VCaP (cell line): ENCODE data around the gene LPO.

Experiments
- H3K27ac ChIP-seq: fragments of 450-650 bp; 2 replicates; pipeline ENCODE4 v1.5.1; 2017
- TF ChIP-seq, protein P1 (sequence below): fragments of 450-650 bp; conservative IDR thresholded peaks from 2 replicates; pipeline ENCODE4 v1.5.1; 2017; ENCODE audit warnings: mild to moderate bottlenecking, moderate library complexity

The LPO gene

DNA sequence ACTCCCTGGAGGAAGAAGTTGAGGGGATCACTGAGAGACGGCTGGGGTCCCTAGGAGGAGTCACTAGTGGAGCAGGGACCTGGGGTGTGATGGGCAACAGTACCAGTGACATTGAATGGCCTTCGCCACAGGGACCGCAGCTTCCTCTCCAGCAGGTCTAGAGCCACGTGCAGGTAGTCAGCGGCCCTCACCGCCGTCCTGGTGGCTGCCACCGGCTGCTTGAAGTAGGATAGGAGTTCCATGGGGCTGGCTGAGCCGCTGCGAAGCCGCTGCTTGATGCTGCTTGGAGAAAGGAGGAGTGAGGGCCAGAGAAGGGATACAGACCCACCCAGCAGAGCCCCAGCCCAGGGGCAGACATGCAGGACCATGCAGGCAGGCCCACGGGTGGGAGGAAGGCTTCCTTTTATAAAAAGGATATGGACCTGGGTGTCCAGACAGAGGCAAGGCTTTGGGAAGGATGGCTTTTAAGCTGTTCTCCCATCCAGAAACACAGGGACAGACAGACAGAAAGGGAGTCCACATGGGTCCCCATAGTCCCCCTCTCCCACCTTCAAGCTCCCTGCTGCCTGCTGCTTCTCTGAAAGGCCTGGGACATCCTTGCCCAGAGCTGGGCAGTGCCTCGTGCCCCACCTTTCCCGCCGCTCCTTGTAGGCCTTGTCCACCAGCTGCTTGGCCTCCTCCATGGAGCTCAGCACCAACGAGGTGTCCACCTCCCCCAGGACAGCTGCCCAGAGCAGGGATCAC lies 41.5 kb downstream of the LPO start:
- TF ChIP-seq, protein P1, sequence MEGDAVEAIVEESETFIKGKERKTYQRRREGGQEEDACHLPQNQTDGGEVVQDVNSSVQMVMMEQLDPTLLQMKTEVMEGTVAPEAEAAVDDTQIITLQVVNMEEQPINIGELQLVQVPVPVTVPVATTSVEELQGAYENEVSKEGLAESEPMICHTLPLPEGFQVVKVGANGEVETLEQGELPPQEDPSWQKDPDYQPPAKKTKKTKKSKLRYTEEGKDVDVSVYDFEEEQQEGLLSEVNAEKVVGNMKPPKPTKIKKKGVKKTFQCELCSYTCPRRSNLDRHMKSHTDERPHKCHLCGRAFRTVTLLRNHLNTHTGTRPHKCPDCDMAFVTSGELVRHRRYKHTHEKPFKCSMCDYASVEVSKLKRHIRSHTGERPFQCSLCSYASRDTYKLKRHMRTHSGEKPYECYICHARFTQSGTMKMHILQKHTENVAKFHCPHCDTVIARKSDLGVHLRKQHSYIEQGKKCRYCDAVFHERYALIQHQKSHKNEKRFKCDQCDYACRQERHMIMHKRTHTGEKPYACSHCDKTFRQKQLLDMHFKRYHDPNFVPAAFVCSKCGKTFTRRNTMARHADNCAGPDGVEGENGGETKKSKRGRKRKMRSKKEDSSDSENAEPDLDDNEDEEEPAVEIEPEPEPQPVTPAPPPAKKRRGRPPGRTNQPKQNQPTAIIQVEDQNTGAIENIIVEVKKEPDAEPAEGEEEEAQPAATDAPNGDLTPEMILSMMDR = no peak
- H3K27ac ChIP-seq = no peak overlapping the region

DNA sequence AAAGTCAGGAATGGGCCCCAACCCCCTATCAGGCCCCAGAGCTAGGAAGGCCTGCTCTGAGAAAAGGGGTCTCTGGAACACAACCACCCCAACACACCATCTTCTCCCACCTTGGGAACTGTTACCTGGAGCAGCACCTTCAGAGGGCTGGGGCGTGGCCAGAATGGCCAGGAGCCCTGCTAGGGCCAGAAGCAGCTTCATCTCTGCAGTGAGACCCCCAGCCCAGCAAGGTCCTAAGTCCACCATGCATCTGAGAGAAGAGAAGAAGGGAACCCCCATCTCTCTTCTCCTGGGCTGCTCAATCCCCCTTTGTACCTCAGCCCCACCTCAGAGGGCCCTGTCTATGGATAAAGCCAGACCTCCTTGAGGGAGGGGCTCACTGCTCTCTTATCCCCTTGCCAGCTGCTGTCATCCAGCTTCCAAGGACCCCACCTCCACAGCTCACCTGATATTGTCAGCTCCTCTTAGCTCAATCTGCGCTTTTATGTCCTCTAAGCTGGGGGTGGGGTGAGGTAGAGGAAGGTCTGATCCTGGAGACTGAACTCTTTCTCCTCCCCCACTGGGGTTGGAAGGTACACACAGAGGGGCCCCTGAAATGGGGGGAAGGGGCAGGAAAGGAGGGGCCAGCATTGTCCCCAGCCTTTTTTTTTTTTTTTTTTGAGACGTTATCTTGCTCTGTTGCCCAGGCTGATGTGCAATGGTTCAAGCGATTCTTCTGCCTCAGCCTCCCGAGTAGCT lies 42.3 kb downstream of the LPO start, which contains the start of gene MPO:
Gene MPO (minus strand): TSS at position 456 of the 738 bp plus-strand sequence. CDS start 177 bp downstream, at position 279.
- TF ChIP-seq, protein P1 = no peak
- no peak within 1 kb of the TSS for H3K27ac ChIP-seq

DNA sequence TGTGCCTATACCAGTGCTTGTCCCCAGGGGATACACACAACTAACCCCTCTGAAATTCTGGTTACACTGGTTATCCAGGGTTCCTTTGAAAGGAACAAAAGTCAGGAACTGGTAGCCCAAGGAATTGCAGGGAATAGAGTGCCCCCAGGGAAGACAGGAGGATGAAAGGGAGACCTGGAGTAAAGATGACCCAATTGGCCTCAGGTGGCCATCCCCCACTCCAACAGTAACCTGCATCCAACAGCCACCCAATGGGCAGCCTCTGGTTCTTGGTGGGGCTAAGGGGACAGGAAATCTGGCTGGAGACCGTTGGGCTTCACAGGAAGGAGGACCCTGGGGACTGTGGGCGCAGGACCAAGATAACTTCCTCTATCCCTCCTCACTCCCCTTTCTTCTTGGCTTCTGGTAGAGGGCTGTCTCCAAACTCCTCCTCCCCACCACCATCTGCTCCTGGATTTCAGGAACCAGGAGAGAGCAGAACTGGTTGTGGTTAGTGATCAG lies 43.2 kb downstream of the LPO start:
- no peak overlapping the region for H3K27ac ChIP-seq
- TF ChIP-seq, protein P1 = no peak

DNA sequence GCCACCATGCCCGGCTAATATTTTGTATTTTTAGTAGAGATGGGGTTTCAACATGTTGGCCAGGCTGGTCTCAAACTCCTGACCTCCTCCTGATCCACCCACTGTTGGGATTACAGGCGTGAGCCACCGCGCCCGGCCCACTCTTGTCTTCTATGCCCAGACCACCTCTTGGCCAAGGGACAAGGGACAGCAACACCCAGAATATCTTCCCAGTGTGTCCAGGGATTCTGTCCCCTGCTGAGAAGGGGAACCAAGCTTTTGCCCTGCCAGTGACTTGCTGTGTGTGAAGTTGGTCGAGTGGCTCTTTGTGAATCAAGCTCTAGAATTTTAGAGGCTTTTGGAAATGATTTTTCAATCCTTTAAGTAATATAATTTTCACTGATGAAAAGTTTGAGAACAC lies 44.1 kb downstream of the LPO start:
- no peak overlapping the region for H3K27ac ChIP-seq
- TF ChIP-seq, protein P1 = no peak

DNA sequence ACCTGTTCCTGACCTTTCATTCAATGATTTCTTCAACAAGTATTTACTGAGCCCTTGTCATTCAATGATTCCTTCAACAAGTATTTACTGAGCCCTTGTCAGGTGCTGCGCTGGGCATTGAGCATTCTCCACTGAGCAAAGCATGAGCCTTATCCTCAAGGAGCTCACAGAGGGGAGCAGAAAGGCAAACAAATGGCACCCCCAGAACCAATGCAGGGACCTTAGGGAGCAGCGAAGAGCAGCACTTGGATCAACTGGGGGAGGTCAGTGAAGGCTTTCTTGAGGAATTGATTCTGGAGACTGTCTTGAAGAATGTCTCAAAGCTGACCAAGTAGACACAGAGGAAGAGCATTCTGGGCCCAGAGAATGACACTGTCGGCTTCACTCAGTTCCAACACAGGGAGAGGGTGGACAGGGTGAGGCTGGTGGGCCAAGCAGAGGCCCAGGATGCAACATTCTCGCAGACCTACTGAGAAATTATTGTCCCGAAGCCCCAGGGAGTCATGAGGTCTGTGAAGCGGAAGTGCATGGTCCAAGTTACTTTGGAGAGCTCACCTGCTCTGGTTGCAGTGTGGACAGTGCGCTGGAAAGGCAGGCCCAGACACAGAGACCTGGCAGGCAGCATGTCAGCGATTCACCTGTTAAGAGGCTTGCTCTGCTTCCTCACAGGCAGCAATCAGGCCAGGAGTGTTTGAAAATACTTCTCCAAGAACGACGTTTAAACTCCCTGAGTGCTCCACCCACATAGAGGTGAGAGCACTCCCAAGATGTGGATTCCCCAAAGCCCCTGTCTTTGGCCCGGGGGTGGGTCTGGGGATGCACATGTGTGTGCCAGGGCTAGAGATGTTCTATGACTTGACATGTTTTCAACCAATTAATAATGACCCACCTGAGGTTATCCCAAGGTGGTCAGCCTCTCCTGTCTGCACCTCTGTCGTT lies 45.6 kb downstream of the LPO start:
- TF ChIP-seq, protein P1 = no peak
- H3K27ac ChIP-seq = no peak overlapping the region

DNA sequence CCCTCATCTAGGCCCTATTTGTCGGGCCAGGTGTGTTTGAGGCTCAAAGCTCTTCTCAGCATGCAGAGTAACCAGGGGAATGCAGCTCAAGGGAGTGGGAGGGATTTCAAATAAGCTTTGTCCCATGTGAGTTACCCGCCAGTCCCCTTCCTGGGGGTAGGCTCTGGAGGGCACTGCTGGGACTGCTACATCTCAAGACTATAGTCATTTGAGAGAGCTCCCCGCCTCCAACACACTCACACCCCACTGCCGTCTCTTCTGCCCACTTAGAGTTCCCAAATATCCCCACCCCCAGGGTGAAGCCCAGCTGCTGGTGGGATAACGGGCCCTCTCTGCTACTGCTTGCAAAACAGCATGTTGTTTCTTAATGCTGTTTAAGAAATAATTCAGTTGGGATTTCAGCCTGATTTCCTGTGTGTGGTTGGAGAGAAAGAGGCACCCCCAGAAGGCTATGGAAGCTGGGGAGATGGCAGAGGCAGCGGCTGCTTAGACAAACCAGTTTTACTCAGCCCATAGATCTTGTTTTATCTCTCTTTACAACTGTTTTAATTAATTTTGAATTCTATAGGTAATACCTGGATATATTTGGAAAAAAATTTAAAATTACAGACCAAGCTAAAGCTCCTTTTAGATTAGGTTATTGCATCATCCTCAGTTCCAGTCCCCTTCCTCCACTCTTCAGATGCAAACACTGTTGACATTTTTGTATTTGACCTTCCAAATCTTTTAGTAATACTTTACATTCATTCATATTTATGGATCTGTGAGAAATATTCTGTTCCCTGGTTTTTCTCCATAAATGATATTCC lies 46.4 kb downstream of the LPO start:
- no peak overlapping the region for H3K27ac ChIP-seq
- TF ChIP-seq, protein P1 = no peak
